ENCODE data around the gene CTCFL. TPM values are rescaled to one million over a fixed set of nuclear protein-coding genes. Genes with fewer than 3 reads are reported as not detected.

Gene CTCFL
- total RNA-seq, 1 donor from 2014 or later = 0.21 TPM

- no peak for TF ChIP-seq CTCF (IDR thresholded peaks at IDR 0.05; ENCODE audit: unreplicated experiment)
- H3K9me3 Mint-ChIP-seq (ENCODE audit: unreplicated experiment) = no peaks in the 10 kb centered on the region
- DNase-seq (ENCODE audit: low spot score) = no peak
- peaks cover 11% of the 10 kb centered on the region for H3K36me3 Mint-ChIP-seq (ENCODE audit: low read depth, unreplicated experiment)
- H3K4me1 Mint-ChIP-seq (ENCODE audit: unreplicated experiment) = peaks cover 5% of the 10 kb centered on the region
- H3K27ac Mint-ChIP-seq (ENCODE audit: unreplicated experiment) = no peak overlapping the region
- H3K27me3 Mint-ChIP-seq (ENCODE audit: unreplicated experiment) = peaks cover 15% of the 10 kb centered on the region
- H3K4me3 Mint-ChIP-seq (ENCODE audit: unreplicated experiment) = no peak overlapping the region
Measured at GRCh38 chr20:57458400-57459160, 66.4 kb downstream of the CTCFL start.

- Mint-ChIP-seq H3K9me3 (ENCODE audit: unreplicated experiment) (no peaks in the 10 kb centered on the region), H3K4me1 (ENCODE audit: unreplicated experiment) (no peaks in the 10 kb centered on the region), H3K27ac (ENCODE audit: unreplicated experiment) (no peak overlapping the region), H3K4me3 (ENCODE audit: unreplicated experiment) (no peak overlapping the region), H3K27me3 (ENCODE audit: unreplicated experiment) (peaks cover 14% of the 10 kb centered on the region), H3K36me3 (ENCODE audit: low read depth, unreplicated experiment) (peaks cover 11% of the 10 kb centered on the region)
- DNase-seq (ENCODE audit: low spot score) = no peak
- no peak for TF ChIP-seq CTCF (IDR thresholded peaks at IDR 0.05; ENCODE audit: unreplicated experiment)
Measured at GRCh38 chr20:57457243-57458095, 67.5 kb downstream of the CTCFL start.

- no peak for TF ChIP-seq CTCF (IDR thresholded peaks at IDR 0.05; ENCODE audit: unreplicated experiment)
- Mint-ChIP-seq H3K27me3 (ENCODE audit: unreplicated experiment) (peaks cover 13% of the 10 kb centered on the region), H3K9me3 (ENCODE audit: unreplicated experiment) (no peaks in the 10 kb centered on the region), H3K4me3 (ENCODE audit: unreplicated experiment) (no peak overlapping the region), H3K36me3 (ENCODE audit: low read depth, unreplicated experiment) (peaks cover 11% of the 10 kb centered on the region), H3K27ac (ENCODE audit: unreplicated experiment) (no peak overlapping the region), H3K4me1 (ENCODE audit: unreplicated experiment) (no peaks in the 10 kb centered on the region)
- no peak for DNase-seq (ENCODE audit: low spot score)
Measured at GRCh38 chr20:57456116-57456515, 68.8 kb downstream of the CTCFL start.

- TF ChIP-seq CTCF (IDR thresholded peaks at IDR 0.05; ENCODE audit: unreplicated experiment) = no peak
- no peaks in the 10 kb centered on the region for H3K9me3 Mint-ChIP-seq (ENCODE audit: unreplicated experiment)
- H3K36me3 Mint-ChIP-seq (ENCODE audit: low read depth, unreplicated experiment) = peaks cover 11% of the 10 kb centered on the region
- no peaks in the 10 kb centered on the region for H3K4me1 Mint-ChIP-seq (ENCODE audit: unreplicated experiment)
- H3K4me3 Mint-ChIP-seq (ENCODE audit: unreplicated experiment) = no peak overlapping the region
- no peak overlapping the region for H3K27ac Mint-ChIP-seq (ENCODE audit: unreplicated experiment)
- H3K27me3 Mint-ChIP-seq (ENCODE audit: unreplicated experiment) = peaks cover 13% of the 10 kb centered on the region
- no peak for DNase-seq (ENCODE audit: low spot score)
Measured at GRCh38 chr20:57455386-57455785, 69.6 kb downstream of the CTCFL start.

Data from endothelial cell (in vitro differentiated cells).